ENCODE measurements around the gene PILRA. TPM values are rescaled to one million over a fixed set of nuclear protein-coding genes. Genes with fewer than 3 reads are reported as not detected.

Gene PILRA
- total and polyA plus RNA-seq, 2 of the 8 experiments (the other 6 are each of a cell fraction or from before 2014, with no cell fraction given) = 7.6 to 10.6 TPM

GRCh38 chr7:100428967-100429636 is 55.8 kb downstream of the PILRA start (continued):
- TF ChIP-seq CTCF (IDR thresholded peaks at IDR 0.05; ENCODE audit: control extremely low read depth in 1 of 3, insufficient read depth in 1 of 3, low read depth in 1 of 3, low read length in 3 of 3) (peak in 1 of 3 experiments; percentile 1; a peak in 1 of 4 replicates), CBX8 (IDR thresholded peaks at IDR 0.05; ENCODE audit: borderline replicate concordance, low read depth, low read length) (no peak), SIN3A (conservative IDR thresholded peaks at IDR 0.05 in 1 of 2, IDR thresholded peaks at IDR 0.05 in 1 of 2; ENCODE audit: low read depth in 1 of 2, low read length in 2 of 2) (no peak; a peak in 2 of 4 replicates), TEAD4 (IDR thresholded peaks at IDR 0.05; ENCODE audit: low read depth, low read length) (no peak), HDAC2 (IDR thresholded peaks at IDR 0.05; ENCODE audit: borderline replicate concordance in 1 of 2, low read depth in 2 of 2, low read length in 2 of 2) (no peak; a peak in 1 of 4 replicates), RBBP5 (IDR thresholded peaks at IDR 0.05; ENCODE audit: borderline replicate concordance, low read depth, low read length) (no peak), RXRA (IDR thresholded peaks at IDR 0.05; ENCODE audit: insufficient read depth, low read depth, low read length) (no peak), HDAC6 (IDR thresholded peaks at IDR 0.05; ENCODE audit: low read depth, low read length) (no peak), SAP30 (IDR thresholded peaks at IDR 0.05; ENCODE audit: insufficient read depth, insufficient replicate concordance, low read length) (no peak), TAF1 (IDR thresholded peaks at IDR 0.05; ENCODE audit: low read depth, low read length) (peak; percentile 87), SP2 (IDR thresholded peaks at IDR 0.05; ENCODE audit: low read length) (no peak), CTBP2 (IDR thresholded peaks at IDR 0.05; ENCODE audit: borderline replicate concordance, insufficient read depth, insufficient read length, low read length) (no peak), POLR2A (IDR thresholded peaks at IDR 0.05; ENCODE audit: control extremely low read depth in 1 of 2, low read depth in 2 of 2, low read length in 2 of 2) (peak in 1 of 2 experiments; percentile 19; a peak in 1 of 3 replicates), NRF1 (IDR thresholded peaks at IDR 0.05; ENCODE audit: low read depth, low read length) (peak; percentile 70), JUN (IDR thresholded peaks at IDR 0.05; ENCODE audit: low read depth, low read length) (no peak), CREB1 (IDR thresholded peaks at IDR 0.05) (peak; percentile 96), SP4 (IDR thresholded peaks at IDR 0.05; ENCODE audit: low read length) (peak; percentile 19; the same call in 1 of the 2 replicates), KDM1A (IDR thresholded peaks at IDR 0.05; ENCODE audit: borderline replicate concordance, low read length) (no peak)
- TF ChIP-seq, protein P1, sequence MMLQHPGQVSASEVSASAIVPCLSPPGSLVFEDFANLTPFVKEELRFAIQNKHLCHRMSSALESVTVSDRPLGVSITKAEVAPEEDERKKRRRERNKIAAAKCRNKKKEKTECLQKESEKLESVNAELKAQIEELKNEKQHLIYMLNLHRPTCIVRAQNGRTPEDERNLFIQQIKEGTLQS (IDR thresholded peaks at IDR 0.05; ENCODE audit: insufficient read depth, low read depth, low read length) = 0 out of 2 replicates have a peak, but pooled peaks have one; percentile 56
- TF ChIP-seq, protein P2, sequence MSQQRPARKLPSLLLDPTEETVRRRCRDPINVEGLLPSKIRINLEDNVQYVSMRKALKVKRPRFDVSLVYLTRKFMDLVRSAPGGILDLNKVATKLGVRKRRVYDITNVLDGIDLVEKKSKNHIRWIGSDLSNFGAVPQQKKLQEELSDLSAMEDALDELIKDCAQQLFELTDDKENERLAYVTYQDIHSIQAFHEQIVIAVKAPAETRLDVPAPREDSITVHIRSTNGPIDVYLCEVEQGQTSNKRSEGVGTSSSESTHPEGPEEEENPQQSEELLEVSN (IDR thresholded peaks at IDR 0.05) = peak; percentile 96
